Astrocyte (in vitro differentiated cells and primary cell): ENCODE data around the gene YWHAE. TPM values are rescaled to one million over a fixed set of nuclear protein-coding genes. Genes with fewer than 3 reads are reported as not detected.
"Not testable (repeated sequence)": the region's sequence is repeated elsewhere in the genome, so short reads cannot be mapped to it uniquely, and the experiment has no call there.

Experiments
- DNase-seq: peaks from one replicate; pipeline ENCODE4 v3.0.0-alpha.2; 2010; ENCODE audit warnings: low read depth
- FAIRE-seq: peaks from 2 replicates; lab custom pipeline; 2011; peaks lifted over from hg19 to GRCh38; lab: Jason Lieb, UNC
- H2AFZ ChIP-seq: 2 replicates; pipeline ENCODE4 v1.6.0; 2012; ENCODE audit warnings: low read depth, low read length, inconsistent platforms
- H3K27ac ChIP-seq: 2 replicates; pipeline ENCODE4 v1.5.1; 2011; ENCODE audit warnings: low read depth, low read length, inconsistent platforms
- H3K27me3 ChIP-seq: 2 replicates; pipeline ENCODE4 v1.6.0; 2011; ENCODE audit warnings: low read length, inconsistent platforms; ENCODE audit not compliant: insufficient read depth
- H3K36me3 ChIP-seq: 2 replicates; pipeline ENCODE4 v1.5.1; 2011; ENCODE audit warnings: low read length, inconsistent platforms; ENCODE audit not compliant: insufficient read depth
- H3K4me1 ChIP-seq: 2 replicates; pipeline ENCODE4 v1.5.1; 2011; ENCODE audit warnings: low read length, inconsistent platforms; ENCODE audit not compliant: insufficient read depth
- H3K4me2 ChIP-seq: 2 replicates; pipeline ENCODE4 v1.6.0; 2012; ENCODE audit warnings: low read length, inconsistent platforms
- H3K4me3 ChIP-seq: 2 replicates; pipeline ENCODE4 v1.5.1; 2011; ENCODE audit warnings: low read depth, mild to moderate bottlenecking, low read length, inconsistent platforms; ENCODE audit not compliant: insufficient read depth
- H3K79me2 ChIP-seq: 2 replicates; pipeline ENCODE4 v1.6.0; 2012; ENCODE audit warnings: mild to moderate bottlenecking, low read length, inconsistent platforms; ENCODE audit not compliant: insufficient read depth
- H3K9ac ChIP-seq: 2 replicates; pipeline ENCODE4 v1.6.0; 2012; ENCODE audit warnings: mild to moderate bottlenecking, low read length, inconsistent platforms
- H3K9me3 ChIP-seq: 2 replicates; pipeline ENCODE4 v1.5.1; 2012; ENCODE audit warnings: low read depth, mild to moderate bottlenecking, low read length, inconsistent platforms; ENCODE audit not compliant: insufficient read depth
- H4K20me1 ChIP-seq: 2 replicates; pipeline ENCODE4 v1.6.0; 2012; ENCODE audit warnings: low read length, inconsistent platforms; ENCODE audit not compliant: insufficient read depth
- H3K27ac Mint-ChIP-seq: one replicate; pipeline ENCODE4 v1.8.0; 2021; ENCODE audit warnings: mild to moderate bottlenecking, mixed read lengths; ENCODE audit not compliant: unreplicated experiment
- H3K27me3 Mint-ChIP-seq: one replicate; pipeline ENCODE4 v1.8.0; 2021; ENCODE audit warnings: low read depth, mixed read lengths; ENCODE audit not compliant: unreplicated experiment
- H3K36me3 Mint-ChIP-seq: one replicate; pipeline ENCODE4 v1.8.0; 2021; ENCODE audit warnings: low read depth, mixed read lengths; ENCODE audit not compliant: unreplicated experiment
- H3K4me1 Mint-ChIP-seq: one replicate; pipeline ENCODE4 v1.8.0; 2021; ENCODE audit warnings: low read depth, mixed read lengths; ENCODE audit not compliant: unreplicated experiment
- H3K4me3 Mint-ChIP-seq: one replicate; pipeline ENCODE4 v1.8.0; 2021; ENCODE audit warnings: mild to moderate bottlenecking, moderate library complexity, mixed read lengths; ENCODE audit not compliant: unreplicated experiment
- H3K9me3 Mint-ChIP-seq: one replicate; pipeline ENCODE4 v1.8.0; 2021; ENCODE audit warnings: mild to moderate bottlenecking, mixed read lengths; ENCODE audit not compliant: unreplicated experiment
- EZH2 ChIP-seq: IDR thresholded peaks from 2 replicates; pipeline ENCODE4 v1.6.1; 2012; ENCODE audit warnings: mild to moderate bottlenecking, low read length, inconsistent platforms; ENCODE audit not compliant: insufficient read depth
- total RNA-seq: library from RNA; stranded (reverse); gene quantifications from 2 replicates; pipeline ENCODE4 v1.2.1, GENCODE V29; 2021
- TF ChIP-seq, protein P1 (sequence below): IDR thresholded peaks from 2 replicates; pipeline ENCODE4 v1.5.1; 2011; ENCODE audit warnings: low read depth, mild to moderate bottlenecking, inconsistent platforms, low read length, moderate library complexity; ENCODE audit not compliant: insufficient read depth

YWHAE gene
- total RNA-seq, 1 donor from 2014 or later: 771 TPM

DNA sequence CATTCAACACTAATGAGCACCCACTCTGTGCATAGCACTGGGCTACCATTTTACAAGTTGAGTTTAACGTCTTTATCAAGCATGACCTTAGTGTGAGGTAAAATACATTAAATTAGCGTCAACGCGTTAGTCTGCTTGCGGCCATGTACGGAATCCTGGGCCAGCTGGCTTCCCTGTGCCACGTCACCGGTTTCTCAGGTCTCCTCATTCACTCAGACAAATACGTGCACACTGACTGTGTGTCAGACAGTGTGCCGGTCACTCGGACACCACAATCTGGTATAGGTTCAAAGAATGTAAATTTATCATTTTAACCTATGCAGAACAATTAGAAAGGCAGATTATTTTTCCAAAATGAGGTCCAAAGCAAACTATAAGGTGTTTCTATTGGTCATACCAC lies 21.4 kb upstream of the YWHAE start:
- Mint-ChIP-seq H3K27me3 (no peaks in the 10 kb centered on the region), H3K4me1 (peaks cover 21% of the 10 kb centered on the region), H3K4me3 (peak overlapping the region; percentile 62), H3K27ac (no peak overlapping the region), H3K36me3 (peaks cover 14% of the 10 kb centered on the region), H3K9me3 (no peaks in the 10 kb centered on the region)
- FAIRE-seq: no peak
- H2AFZ ChIP-seq: no peak overlapping the region
- peaks cover 78% of the 10 kb centered on the region for H4K20me1 ChIP-seq
- no peak overlapping the region for H3K4me3 ChIP-seq
- no peaks in the 10 kb centered on the region for H3K9me3 ChIP-seq
- H3K36me3 ChIP-seq: peaks cover 12% of the 10 kb centered on the region
- no peak overlapping the region for H3K9ac ChIP-seq
- DNase-seq: no peak
- H3K4me1 ChIP-seq: peaks cover 22% of the 10 kb centered on the region
- H3K27me3 ChIP-seq: no peaks in the 10 kb centered on the region
- H3K4me2 ChIP-seq: no peak overlapping the region
- H3K79me2 ChIP-seq: peaks cover 42% of the 10 kb centered on the region
- TF ChIP-seq EZH2: no peak
- TF ChIP-seq, protein P1, sequence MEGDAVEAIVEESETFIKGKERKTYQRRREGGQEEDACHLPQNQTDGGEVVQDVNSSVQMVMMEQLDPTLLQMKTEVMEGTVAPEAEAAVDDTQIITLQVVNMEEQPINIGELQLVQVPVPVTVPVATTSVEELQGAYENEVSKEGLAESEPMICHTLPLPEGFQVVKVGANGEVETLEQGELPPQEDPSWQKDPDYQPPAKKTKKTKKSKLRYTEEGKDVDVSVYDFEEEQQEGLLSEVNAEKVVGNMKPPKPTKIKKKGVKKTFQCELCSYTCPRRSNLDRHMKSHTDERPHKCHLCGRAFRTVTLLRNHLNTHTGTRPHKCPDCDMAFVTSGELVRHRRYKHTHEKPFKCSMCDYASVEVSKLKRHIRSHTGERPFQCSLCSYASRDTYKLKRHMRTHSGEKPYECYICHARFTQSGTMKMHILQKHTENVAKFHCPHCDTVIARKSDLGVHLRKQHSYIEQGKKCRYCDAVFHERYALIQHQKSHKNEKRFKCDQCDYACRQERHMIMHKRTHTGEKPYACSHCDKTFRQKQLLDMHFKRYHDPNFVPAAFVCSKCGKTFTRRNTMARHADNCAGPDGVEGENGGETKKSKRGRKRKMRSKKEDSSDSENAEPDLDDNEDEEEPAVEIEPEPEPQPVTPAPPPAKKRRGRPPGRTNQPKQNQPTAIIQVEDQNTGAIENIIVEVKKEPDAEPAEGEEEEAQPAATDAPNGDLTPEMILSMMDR: no peak
- no peak overlapping the region for H3K27ac ChIP-seq

DNA sequence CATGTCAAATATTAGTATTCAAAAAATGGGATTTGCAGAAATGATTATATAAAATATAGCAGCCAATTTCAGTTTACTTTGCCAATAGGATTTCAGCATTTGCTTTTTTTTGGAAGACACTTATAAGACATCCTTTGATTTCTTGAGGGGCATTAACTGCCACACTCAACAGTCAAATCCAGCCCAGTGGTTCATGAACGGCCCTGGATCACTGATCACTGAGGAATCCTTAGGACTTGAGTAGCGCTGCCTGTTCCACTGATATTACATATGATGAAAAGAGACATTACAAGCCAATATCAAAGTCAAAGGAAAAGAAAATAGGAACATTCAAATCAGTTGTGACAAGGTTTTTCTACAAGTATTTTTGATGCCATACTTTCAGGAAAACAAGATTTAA lies 21.0 kb upstream of the YWHAE start:
- no peak overlapping the region for H3K9ac ChIP-seq
- Mint-ChIP-seq H3K9me3 (no peaks in the 10 kb centered on the region), H3K27me3 (no peaks in the 10 kb centered on the region), H3K27ac (no peak overlapping the region), H3K4me3 (no peak overlapping the region), H3K4me1 (peaks cover 21% of the 10 kb centered on the region), H3K36me3 (peaks cover 12% of the 10 kb centered on the region)
- H3K4me2 ChIP-seq: no peak overlapping the region
- H3K4me1 ChIP-seq: peaks cover 22% of the 10 kb centered on the region
- no peaks in the 10 kb centered on the region for H3K27me3 ChIP-seq
- H4K20me1 ChIP-seq: peaks cover 77% of the 10 kb centered on the region
- H3K79me2 ChIP-seq: peaks cover 37% of the 10 kb centered on the region
- H3K36me3 ChIP-seq: peaks cover 12% of the 10 kb centered on the region
- no peak for DNase-seq
- H3K4me3 ChIP-seq: no peak overlapping the region
- no peak overlapping the region for H2AFZ ChIP-seq
- no peak overlapping the region for H3K27ac ChIP-seq
- no peak for FAIRE-seq
- no peaks in the 10 kb centered on the region for H3K9me3 ChIP-seq
- TF ChIP-seq, protein P1: no peak
- TF ChIP-seq EZH2: no peak

DNA sequence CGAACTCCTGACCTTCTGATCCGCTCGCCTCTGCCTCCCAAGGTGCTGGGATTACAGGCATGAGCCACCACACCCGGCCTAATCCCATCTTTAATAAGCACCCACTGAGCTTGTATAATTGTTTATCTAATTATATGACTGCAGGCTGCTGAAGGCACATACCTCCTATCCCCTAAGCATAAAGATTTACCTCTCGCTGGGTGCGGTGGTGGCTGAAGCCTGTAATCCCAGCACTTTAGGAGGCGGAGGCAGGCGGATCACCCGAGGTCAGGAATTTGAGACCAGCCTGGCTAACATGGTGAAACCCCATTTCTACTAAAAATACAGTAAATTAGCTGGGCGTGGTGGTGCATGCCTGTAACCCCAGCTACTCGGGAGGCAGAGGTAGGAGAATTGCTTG lies 20.1 kb upstream of the YWHAE start:
- Histone ChIP-seq H3K4me2 (no peak overlapping the region), H4K20me1 (peaks cover 73% of the 10 kb centered on the region), H3K27me3 (no peaks in the 10 kb centered on the region), H3K4me3 (no peak overlapping the region), H3K79me2 (peaks cover 29% of the 10 kb centered on the region), H3K36me3 (peaks cover 9% of the 10 kb centered on the region), H3K4me1 (peaks cover 22% of the 10 kb centered on the region), H2AFZ (no peak overlapping the region), H3K27ac (no peak overlapping the region), H3K9ac (no peak overlapping the region), H3K9me3 (no peaks in the 10 kb centered on the region)
- H3K27me3 Mint-ChIP-seq: no peaks in the 10 kb centered on the region
- FAIRE-seq: no peak
- H3K36me3 Mint-ChIP-seq: peaks cover 9% of the 10 kb centered on the region
- no peak overlapping the region for H3K4me3 Mint-ChIP-seq
- no peak overlapping the region for H3K27ac Mint-ChIP-seq
- H3K9me3 Mint-ChIP-seq: no peaks in the 10 kb centered on the region
- DNase-seq: no peak
- H3K4me1 Mint-ChIP-seq: peaks cover 18% of the 10 kb centered on the region
- TF ChIP-seq, protein P1: no peak
- no peak for TF ChIP-seq EZH2

DNA sequence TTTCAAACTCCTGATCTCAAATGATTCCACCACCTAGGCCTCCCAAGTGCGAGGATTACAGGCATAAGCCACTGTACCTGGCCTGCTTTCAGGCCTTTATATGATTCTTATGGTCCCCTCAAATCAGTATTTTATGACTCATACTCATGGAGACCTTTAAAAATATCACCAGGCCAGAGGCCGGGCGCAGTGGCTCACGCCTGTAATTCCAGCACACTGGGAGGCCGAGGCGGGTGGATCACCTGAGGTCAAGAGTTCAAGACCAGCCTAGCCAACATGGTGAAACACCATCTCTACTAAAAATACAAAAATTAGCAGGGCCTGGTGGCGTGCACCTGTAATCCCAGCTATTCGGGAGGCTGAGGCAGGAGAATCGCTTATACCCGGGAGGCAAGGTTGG lies 18.5 kb upstream of the YWHAE start:
- not testable (repeated sequence) for H3K9ac ChIP-seq, H3K4me3 ChIP-seq, H3K27ac Mint-ChIP-seq, H2AFZ ChIP-seq, H3K27me3 Mint-ChIP-seq, H3K9me3 Mint-ChIP-seq, H3K4me3 Mint-ChIP-seq, H3K4me2 ChIP-seq, H3K27ac ChIP-seq, H3K36me3 ChIP-seq, FAIRE-seq, H3K9me3 ChIP-seq, DNase-seq, H3K27me3 ChIP-seq
- peaks cover 72% of the 10 kb centered on the region for H4K20me1 ChIP-seq
- Mint-ChIP-seq H3K36me3 (peaks cover 12% of the 10 kb centered on the region), H3K4me1 (peaks cover 15% of the 10 kb centered on the region)
- H3K4me1 ChIP-seq: peaks cover 12% of the 10 kb centered on the region
- peaks cover 20% of the 10 kb centered on the region for H3K79me2 ChIP-seq
